Liver (tissue), 9 donors: ENCODE results near the gene TTBK1. TPM values are rescaled to one million over a fixed set of nuclear protein-coding genes. Genes with fewer than 3 reads are reported as not detected.

Experiments used
- DNase-seq: peaks from one replicate; pipeline ENCODE4 v3.0.0-alpha.2; 2017; ENCODE audit warnings: low spot score
- H3K27ac ChIP-seq, 2 donors: one replicate each; pipeline ENCODE4 v1.7.0; 2013; ENCODE audit warnings: inconsistent platforms in 2 of 2, low read length in 2 of 2, control low read depth in 1 of 2, low read depth in 1 of 2, mild to moderate bottlenecking in 1 of 2
- H3K27me3 ChIP-seq, 4 donors: one replicate each; pipeline versions ENCODE4 v1.6.1 to v1.7.0; 2013; ENCODE audit warnings: low read length in 3 of 4, inconsistent platforms in 1 of 4, mild to moderate bottlenecking in 1 of 4, moderate library complexity in 1 of 4; ENCODE audit not compliant: control insufficient read depth in 4 of 4, insufficient read depth in 4 of 4
- H3K36me3 ChIP-seq, 4 donors: one replicate each; pipeline versions ENCODE4 v1.6.1 to v1.7.0; 2013; ENCODE audit warnings: low read length in 3 of 4, mild to moderate bottlenecking in 3 of 4, low read depth in 1 of 4, moderate library complexity in 1 of 4; ENCODE audit not compliant: control insufficient read depth in 4 of 4, insufficient read depth in 3 of 4
- H3K4me1 ChIP-seq, 4 donors: one replicate each; pipeline versions ENCODE4 v1.6.1 to v1.7.0; 2013; ENCODE audit warnings: low read length in 3 of 4, mild to moderate bottlenecking in 3 of 4, moderate library complexity in 1 of 4; ENCODE audit not compliant: control insufficient read depth in 4 of 4, insufficient read depth in 4 of 4
- H3K4me3 ChIP-seq, 3 donors: one replicate each; pipeline versions ENCODE4 v1.6.1 to v1.7.0; 2013; ENCODE audit warnings: low read length in 3 of 3, control low read depth in 1 of 3, low read depth in 1 of 3, mild to moderate bottlenecking in 1 of 3
- H3K9ac ChIP-seq, 2 donors: one replicate each; pipeline ENCODE4 v1.7.0; 2013; ENCODE audit warnings: low read length in 2 of 2, mild to moderate bottlenecking in 2 of 2, moderate library complexity in 2 of 2, control low read depth in 1 of 2, low read depth in 1 of 2
- H3K9me3 ChIP-seq, 4 donors: one replicate each; pipeline versions ENCODE4 v1.6.1 to v1.7.0; 2013; ENCODE audit warnings: low read length in 3 of 4; ENCODE audit not compliant: control insufficient read depth in 4 of 4
- CTCF ChIP-seq: fragments of 150-350 bp; IDR thresholded peaks from 2 replicates; pipeline ENCODE4 v1.5.1; 2017; ENCODE audit warnings: improper control_type of control experiment, low read depth, low read length; ENCODE audit not compliant: missing input control
- EGR1 ChIP-seq, 2 donors: IDR thresholded peaks; 2 replicates each; pipeline ENCODE4 v1.6.1; 2016 to 2018; ENCODE audit warnings: antibody characterized with exemption in 2 of 2, low read depth in 2 of 2
- FOXA1 ChIP-seq: IDR thresholded peaks from 2 replicates; pipeline ENCODE4 v1.6.1; 2016; ENCODE audit warnings: antibody characterized with exemption
- FOXA2 ChIP-seq: IDR thresholded peaks from 2 replicates; pipeline ENCODE4 v1.6.1; 2016; ENCODE audit warnings: antibody characterized with exemption
- GABPA ChIP-seq, 2 donors: IDR thresholded peaks in 1 of 2; conservative IDR thresholded peaks in 1 of 2; 2 replicates each; pipeline ENCODE4 v1.6.1; 2016; ENCODE audit warnings: antibody characterized with exemption in 2 of 2, mild to moderate bottlenecking in 1 of 2, moderate library complexity in 1 of 2
- HNF4A ChIP-seq, 2 donors: conservative IDR thresholded peaks; 2 replicates each; pipeline ENCODE4 v1.6.1; 2016; ENCODE audit warnings: antibody characterized with exemption in 2 of 2, mild to moderate bottlenecking in 2 of 2
- HNF4G ChIP-seq: IDR thresholded peaks from 2 replicates; pipeline ENCODE4 v1.6.1; 2016; ENCODE audit warnings: antibody characterized with exemption
- JUND ChIP-seq, 2 donors: IDR thresholded peaks; 2 replicates each; pipeline ENCODE4 v1.6.1; 2016; ENCODE audit warnings: antibody characterized with exemption in 2 of 2
- MAX ChIP-seq: IDR thresholded peaks from 2 replicates; pipeline ENCODE4 v1.6.1; 2016; ENCODE audit warnings: antibody characterized with exemption
- NR2F2 ChIP-seq: IDR thresholded peaks from 2 replicates; pipeline ENCODE4 v1.6.1; 2016; ENCODE audit warnings: antibody characterized with exemption
- RAD21 ChIP-seq, 2 donors: IDR thresholded peaks; 2 replicates each; pipeline ENCODE4 v1.6.1; 2016; ENCODE audit warnings: antibody characterized with exemption in 2 of 2, mild to moderate bottlenecking in 2 of 2
- RXRA ChIP-seq, 2 donors: IDR thresholded peaks; 2 replicates each; pipeline ENCODE4 v1.6.1; 2017 to 2018; ENCODE audit warnings: antibody characterized with exemption in 2 of 2, mild to moderate bottlenecking in 1 of 2
- SP1 ChIP-seq: IDR thresholded peaks from 2 replicates; pipeline ENCODE4 v1.6.1; 2018; ENCODE audit warnings: antibody characterized with exemption, mild to moderate bottlenecking
- TAF1 ChIP-seq: conservative IDR thresholded peaks from 2 replicates; pipeline ENCODE4 v1.6.1; 2016; ENCODE audit warnings: antibody characterized with exemption, mild to moderate bottlenecking
- YY1 ChIP-seq: IDR thresholded peaks from 2 replicates; pipeline ENCODE4 v1.6.1; 2016; ENCODE audit warnings: antibody characterized with exemption, mild to moderate bottlenecking
- WGBS: extraction: QIAGEN DNeasy Blood & Tissue Kit; methylation state at CpG from one replicate; pipeline ENCODE4 v1.1.7; 2013; 5-methylcytosine and 5-hydroxymethylcytosine counted together
- polyA plus RNA-seq, 2 donors: library from polyadenylated mRNA; stranded (reverse) in 1 of 2; unstranded in 1 of 2; fragments of 200-250 nt in 1 of 2; fragments of >200 nt in 1 of 2; fragmentation: Nextera tagmentation in 1 of 2; extraction: Ambion mirVana in 1 of 2; gene quantifications; one replicate each; pipeline versions ENCODE4 v1.2.1 to v1.2.3, GENCODE V29; 2013 to 2015
- total RNA-seq, 2 donors: library from RNA; depleted of rRNA; stranded (reverse); fragments of >200 nt; gene quantifications; one replicate each; pipeline ENCODE4 v1.2.3, GENCODE V29; 2014
- TF ChIP-seq, protein P1 (sequence below): IDR thresholded peaks from 2 replicates; pipeline ENCODE4 v1.6.1; 2016; ENCODE audit warnings: antibody characterized with exemption, mild to moderate bottlenecking
- TF ChIP-seq, protein P2 (sequence below): IDR thresholded peaks from 2 replicates; pipeline ENCODE4 v1.6.1; 2016; ENCODE audit warnings: antibody characterized with exemption
- TF ChIP-seq, protein P3 (sequence below): IDR thresholded peaks from 2 replicates; pipeline ENCODE4 v1.6.1; 2016; ENCODE audit warnings: antibody characterized with exemption
- donor health status: healthy.
- donor health status: healthy.
- donor health status: healthy.
- donor health status: healthy.
- donor health status: healthy.

Gene TTBK1
- total and polyA plus RNA-seq, 4 donors = 0.14 to 1.2 (median 0.44) TPM

DNA sequence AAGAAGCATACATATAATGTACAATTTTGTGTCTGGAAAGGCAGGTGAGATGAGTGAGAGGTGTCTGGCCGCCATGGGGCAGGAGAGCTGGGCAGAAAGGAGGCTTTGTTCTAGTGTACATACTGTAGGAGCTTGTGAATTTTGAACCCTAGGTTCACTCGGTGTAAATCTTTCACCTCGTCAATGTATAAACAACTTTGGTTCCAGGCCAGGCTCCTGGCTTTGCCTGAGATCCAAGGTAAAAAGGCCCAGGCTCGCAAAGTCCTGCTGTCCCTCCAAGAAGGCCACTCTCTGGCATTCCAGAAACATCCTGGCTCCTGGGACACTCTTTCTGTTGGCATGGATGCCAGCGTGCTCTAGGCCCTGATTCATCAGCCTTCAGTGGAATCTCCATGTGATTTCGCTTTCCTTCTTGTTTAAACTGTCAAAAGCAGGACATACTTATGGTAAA, 47.6 kb downstream of the TTBK1 start:
- no peak overlapping the region for H3K4me3 ChIP-seq
- TF ChIP-seq YY1 (peak; percentile 60), CTCF (no peak), GABPA (IDR thresholded peaks at IDR 0.05 in 1 of 2, conservative IDR thresholded peaks at IDR 0.05 in 1 of 2) (no peak), NR2F2 (no peak), SP1 (peak; percentile 60), MAX (peak; percentile 65), JUND (IDR thresholded peaks at IDR 0.05) (peak in 1 of 2 donors; percentile 16), EGR1 (IDR thresholded peaks at IDR 0.05; ENCODE audit: low read depth in 2 of 2) (no peak), FOXA1 (no peak), RXRA (IDR thresholded peaks at IDR 0.05) (peak; percentile 31 to 70), RAD21 (IDR thresholded peaks at IDR 0.05) (peak; percentile 15 to 18), TAF1 (no peak), HNF4G (no peak), HNF4A (conservative IDR thresholded peaks at IDR 0.05) (peak; percentile 83 to 89), FOXA2 (no peak)
- TF ChIP-seq, protein P1, sequence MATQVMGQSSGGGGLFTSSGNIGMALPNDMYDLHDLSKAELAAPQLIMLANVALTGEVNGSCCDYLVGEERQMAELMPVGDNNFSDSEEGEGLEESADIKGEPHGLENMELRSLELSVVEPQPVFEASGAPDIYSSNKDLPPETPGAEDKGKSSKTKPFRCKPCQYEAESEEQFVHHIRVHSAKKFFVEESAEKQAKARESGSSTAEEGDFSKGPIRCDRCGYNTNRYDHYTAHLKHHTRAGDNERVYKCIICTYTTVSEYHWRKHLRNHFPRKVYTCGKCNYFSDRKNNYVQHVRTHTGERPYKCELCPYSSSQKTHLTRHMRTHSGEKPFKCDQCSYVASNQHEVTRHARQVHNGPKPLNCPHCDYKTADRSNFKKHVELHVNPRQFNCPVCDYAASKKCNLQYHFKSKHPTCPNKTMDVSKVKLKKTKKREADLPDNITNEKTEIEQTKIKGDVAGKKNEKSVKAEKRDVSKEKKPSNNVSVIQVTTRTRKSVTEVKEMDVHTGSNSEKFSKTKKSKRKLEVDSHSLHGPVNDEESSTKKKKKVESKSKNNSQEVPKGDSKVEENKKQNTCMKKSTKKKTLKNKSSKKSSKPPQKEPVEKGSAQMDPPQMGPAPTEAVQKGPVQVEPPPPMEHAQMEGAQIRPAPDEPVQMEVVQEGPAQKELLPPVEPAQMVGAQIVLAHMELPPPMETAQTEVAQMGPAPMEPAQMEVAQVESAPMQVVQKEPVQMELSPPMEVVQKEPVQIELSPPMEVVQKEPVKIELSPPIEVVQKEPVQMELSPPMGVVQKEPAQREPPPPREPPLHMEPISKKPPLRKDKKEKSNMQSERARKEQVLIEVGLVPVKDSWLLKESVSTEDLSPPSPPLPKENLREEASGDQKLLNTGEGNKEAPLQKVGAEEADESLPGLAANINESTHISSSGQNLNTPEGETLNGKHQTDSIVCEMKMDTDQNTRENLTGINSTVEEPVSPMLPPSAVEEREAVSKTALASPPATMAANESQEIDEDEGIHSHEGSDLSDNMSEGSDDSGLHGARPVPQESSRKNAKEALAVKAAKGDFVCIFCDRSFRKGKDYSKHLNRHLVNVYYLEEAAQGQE = no peak
- TF ChIP-seq, protein P2, sequence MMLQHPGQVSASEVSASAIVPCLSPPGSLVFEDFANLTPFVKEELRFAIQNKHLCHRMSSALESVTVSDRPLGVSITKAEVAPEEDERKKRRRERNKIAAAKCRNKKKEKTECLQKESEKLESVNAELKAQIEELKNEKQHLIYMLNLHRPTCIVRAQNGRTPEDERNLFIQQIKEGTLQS = no peak
- TF ChIP-seq, protein P3, sequence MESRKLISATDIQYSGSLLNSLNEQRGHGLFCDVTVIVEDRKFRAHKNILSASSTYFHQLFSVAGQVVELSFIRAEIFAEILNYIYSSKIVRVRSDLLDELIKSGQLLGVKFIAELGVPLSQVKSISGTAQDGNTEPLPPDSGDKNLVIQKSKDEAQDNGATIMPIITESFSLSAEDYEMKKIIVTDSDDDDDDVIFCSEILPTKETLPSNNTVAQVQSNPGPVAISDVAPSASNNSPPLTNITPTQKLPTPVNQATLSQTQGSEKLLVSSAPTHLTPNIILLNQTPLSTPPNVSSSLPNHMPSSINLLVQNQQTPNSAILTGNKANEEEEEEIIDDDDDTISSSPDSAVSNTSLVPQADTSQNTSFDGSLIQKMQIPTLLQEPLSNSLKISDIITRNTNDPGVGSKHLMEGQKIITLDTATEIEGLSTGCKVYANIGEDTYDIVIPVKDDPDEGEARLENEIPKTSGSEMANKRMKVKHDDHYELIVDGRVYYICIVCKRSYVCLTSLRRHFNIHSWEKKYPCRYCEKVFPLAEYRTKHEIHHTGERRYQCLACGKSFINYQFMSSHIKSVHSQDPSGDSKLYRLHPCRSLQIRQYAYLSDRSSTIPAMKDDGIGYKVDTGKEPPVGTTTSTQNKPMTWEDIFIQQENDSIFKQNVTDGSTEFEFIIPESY = no peak
- WGBS = 39% methylated on average over 6 of the region's 6 CpGs
- H3K27ac ChIP-seq = peak overlapping the region; percentile 14 to 63
- H3K9me3 ChIP-seq = no peaks in the 10 kb centered on the region
- peaks cover 6 to 26% (median 15%) of the 10 kb centered on the region in 4 donors for H3K4me1 ChIP-seq
- no peaks in the 10 kb centered on the region for H3K36me3 ChIP-seq
- DNase-seq = no peak
- no peaks in the 10 kb centered on the region for H3K27me3 ChIP-seq
- no peak overlapping the region for H3K9ac ChIP-seq
